NB4 (cell line): ENCODE data around the gene METTL26.

Experiments
- CTCF ChIP-seq: IDR thresholded peaks from one replicate; pipeline ENCODE4 v1.5.1; 2012; ENCODE audit warnings: low read depth, low read length
- MAX ChIP-seq: IDR thresholded peaks from 2 replicates; pipeline ENCODE4 v1.6.1; 2011; ENCODE audit warnings: low read depth, low read length
- POLR2A ChIP-seq: IDR thresholded peaks from 2 replicates; pipeline ENCODE4 v1.6.1; 2011; ENCODE audit warnings: mild to moderate bottlenecking; ENCODE audit not compliant: insufficient read length; ENCODE audit errors: extremely low read depth

GRCh38 chr16:586047-586644 is 50.0 kb downstream of the METTL26 start:
- TF ChIP-seq CTCF (no peak), POLR2A (no peak), MAX (no peak)
